Activated CD4-positive, alpha-beta T cell treated with anti-CD3 and anti-CD28 coated beads, Interleukin-2, amount 10 ng/mL, durations not matched to agents 24 days and 14 days (primary cell): ENCODE data around the gene PTPRN2. TPM values are rescaled to one million over a fixed set of nuclear protein-coding genes. Genes with fewer than 3 reads are reported as not detected.

Experiments used
- DNase-seq: peaks from one replicate; pipeline ENCODE4 v3.0.0; 2022
- H3K27ac Mint-ChIP-seq: one replicate; pipeline ENCODE4 v1.8.0; 2022; ENCODE audit warnings: mild to moderate bottlenecking, mixed read lengths
- H3K27me3 Mint-ChIP-seq: one replicate; pipeline ENCODE4 v1.8.0; 2022; ENCODE audit warnings: mixed read lengths
- H3K36me3 Mint-ChIP-seq: one replicate; pipeline ENCODE4 v1.8.0; 2022; ENCODE audit warnings: low read depth, mild to moderate bottlenecking, mixed read lengths
- H3K4me1 Mint-ChIP-seq: one replicate; pipeline ENCODE4 v1.8.0; 2021; ENCODE audit warnings: mixed read lengths
- H3K4me3 Mint-ChIP-seq: one replicate; pipeline ENCODE4 v1.8.0; 2022; ENCODE audit warnings: mild to moderate bottlenecking, moderate library complexity, mixed read lengths
- H3K9me3 Mint-ChIP-seq: one replicate; pipeline ENCODE4 v1.8.0; 2021; ENCODE audit warnings: mixed read lengths
- intact Hi-C: fragments of 100-400 bp; cut with micrococcal nuclease; formaldehyde crosslinking; loops from one replicate; pipeline ENCODE4 v1.15.1; 2023
- total RNA-seq: library from RNA; stranded (reverse); gene quantifications from 2 replicates; pipeline ENCODE4 v1.2.3, GENCODE V29; 2022

PTPRN2 gene
- total RNA-seq, 1 donor from 2014 or later, result 0.33 TPM

GRCh38 chr7:157540606-157541294 is 1046.9 kb downstream of the PTPRN2 start:
- no peak for DNase-seq
- Mint-ChIP-seq H3K36me3 (peaks cover 5% of the 10 kb centered on the region), H3K27ac (no peak overlapping the region), H3K9me3 (peaks cover 15% of the 10 kb centered on the region), H3K4me3 (no peak overlapping the region), H3K4me1 (peaks cover 6% of the 10 kb centered on the region), H3K27me3 (peaks cover 5% of the 10 kb centered on the region)
- intact Hi-C loops, result no loop called here

- Mint-ChIP-seq H3K4me3 (no peak overlapping the region), H3K9me3 (peaks cover 13% of the 10 kb centered on the region), H3K27ac (no peak overlapping the region), H3K27me3 (peaks cover 5% of the 10 kb centered on the region), H3K36me3 (peaks cover 5% of the 10 kb centered on the region), H3K4me1 (peaks cover 6% of the 10 kb centered on the region)
- intact Hi-C loops, result no loop called here
- no peak for DNase-seq
These were observed 1047.6 kb downstream of the PTPRN2 start for GRCh38 chr7:157540020-157540419.

GRCh38 chr7:157539521-157539920 is 1048.1 kb downstream of the PTPRN2 start:
- Mint-ChIP-seq H3K4me3 (no peak overlapping the region), H3K27me3 (peaks cover 7% of the 10 kb centered on the region), H3K4me1 (peaks cover 4% of the 10 kb centered on the region), H3K9me3 (peaks cover 8% of the 10 kb centered on the region), H3K36me3 (peaks cover 3% of the 10 kb centered on the region), H3K27ac (no peak overlapping the region)
- intact Hi-C loops, result loop anchor here (5.0 kb wide), 1 partner anchor 107 kb away; no protein-coding TSS in a partner anchor
- no peak for DNase-seq

GRCh38 chr7:157538735-157539134 is 1048.9 kb downstream of the PTPRN2 start:
- Mint-ChIP-seq H3K4me3 (no peak overlapping the region), H3K27me3 (peaks cover 11% of the 10 kb centered on the region), H3K9me3 (peaks cover 1% of the 10 kb centered on the region), H3K27ac (no peak overlapping the region), H3K36me3 (peaks cover 1% of the 10 kb centered on the region), H3K4me1 (peaks cover under 1% of the 10 kb centered on the region)
- no peak for DNase-seq
- intact Hi-C loops, result loop anchor here (5.0 kb wide), 1 partner anchor 106 kb away; no protein-coding TSS in a partner anchor

GRCh38 chr7:157538321-157538720 is 1049.3 kb downstream of the PTPRN2 start:
- Mint-ChIP-seq H3K4me1 (no peaks in the 10 kb centered on the region), H3K4me3 (no peak overlapping the region)

GRCh38 chr7:157537056-157537455 is 1050.6 kb downstream of the PTPRN2 start:
- H3K4me1 Mint-ChIP-seq, result no peaks in the 10 kb centered on the region
- intact Hi-C loops, result loop anchor here (1.0 to 5.0 kb wide), 2 partner anchors 31 to 105 kb away; no protein-coding TSS in a partner anchor

More at GRCh38 chr7:157538321-157538720, 1049.3 kb downstream of the PTPRN2 start:
- no peak for DNase-seq
- Mint-ChIP-seq H3K9me3 (peaks cover 4% of the 10 kb centered on the region), H3K27ac (no peak overlapping the region), H3K36me3 (no peaks in the 10 kb centered on the region), H3K27me3 (peaks cover 11% of the 10 kb centered on the region)
- intact Hi-C loops, result loop anchor here (5.0 kb wide), 1 partner anchor 106 kb away; no protein-coding TSS in a partner anchor

GRCh38 chr7:157532068-157532467 is 1055.6 kb downstream of the PTPRN2 start:
- peaks cover 20% of the 10 kb centered on the region for H3K27me3 Mint-ChIP-seq
- H3K4me1 Mint-ChIP-seq, result peaks cover 2% of the 10 kb centered on the region
- H3K9me3 Mint-ChIP-seq, result peaks cover 18% of the 10 kb centered on the region
- intact Hi-C loops, result no loop called here
- no peak for DNase-seq
- H3K36me3 Mint-ChIP-seq, result no peaks in the 10 kb centered on the region
- no peak overlapping the region for H3K27ac Mint-ChIP-seq
- H3K4me3 Mint-ChIP-seq, result no peak overlapping the region

More at GRCh38 chr7:157537056-157537455, 1050.6 kb downstream of the PTPRN2 start:
- Mint-ChIP-seq H3K27ac (no peak overlapping the region), H3K36me3 (no peaks in the 10 kb centered on the region), H3K27me3 (peaks cover 17% of the 10 kb centered on the region), H3K9me3 (peaks cover 14% of the 10 kb centered on the region), H3K4me3 (no peak overlapping the region)
- no peak for DNase-seq

- DNase-seq, result no peak
These were observed 1057.7 kb downstream of the PTPRN2 start for GRCh38 chr7:157529768-157530560.

GRCh38 chr7:157528785-157529341 is 1058.8 kb downstream of the PTPRN2 start:
- intact Hi-C loops, result no loop called here
- Mint-ChIP-seq H3K36me3 (no peaks in the 10 kb centered on the region), H3K27ac (no peak overlapping the region), H3K27me3 (peaks cover 23% of the 10 kb centered on the region), H3K4me3 (no peak overlapping the region), H3K9me3 (peaks cover 18% of the 10 kb centered on the region), H3K4me1 (peaks cover 2% of the 10 kb centered on the region)
- no peak for DNase-seq

More at GRCh38 chr7:157529768-157530560, 1057.7 kb downstream of the PTPRN2 start:
- no peaks in the 10 kb centered on the region for H3K36me3 Mint-ChIP-seq
- peaks cover 2% of the 10 kb centered on the region for H3K4me1 Mint-ChIP-seq
- H3K27ac Mint-ChIP-seq, result no peak overlapping the region
- peaks cover 23% of the 10 kb centered on the region for H3K27me3 Mint-ChIP-seq
- no peak overlapping the region for H3K4me3 Mint-ChIP-seq
- intact Hi-C loops, result no loop called here
- peaks cover 18% of the 10 kb centered on the region for H3K9me3 Mint-ChIP-seq

- no peaks in the 10 kb centered on the region for H3K36me3 Mint-ChIP-seq
- H3K27me3 Mint-ChIP-seq, result peaks cover 21% of the 10 kb centered on the region
- intact Hi-C loops, result no loop called here
- H3K4me3 Mint-ChIP-seq, result no peak overlapping the region
- H3K9me3 Mint-ChIP-seq, result peaks cover 11% of the 10 kb centered on the region
- peaks cover 2% of the 10 kb centered on the region for H3K4me1 Mint-ChIP-seq
- no peak for DNase-seq
- H3K27ac Mint-ChIP-seq, result no peak overlapping the region
These were observed 1059.9 kb downstream of the PTPRN2 start for GRCh38 chr7:157527686-157528085.

GRCh38 chr7:157526913-157527634 is 1060.5 kb downstream of the PTPRN2 start:
- no peak for DNase-seq
- H3K4me1 Mint-ChIP-seq, result peaks cover 2% of the 10 kb centered on the region
- H3K4me3 Mint-ChIP-seq, result no peak overlapping the region
- H3K27me3 Mint-ChIP-seq, result peaks cover 19% of the 10 kb centered on the region
- peaks cover 5% of the 10 kb centered on the region for H3K9me3 Mint-ChIP-seq
- no peak overlapping the region for H3K27ac Mint-ChIP-seq
- intact Hi-C loops, result no loop called here
- H3K36me3 Mint-ChIP-seq, result no peaks in the 10 kb centered on the region

GRCh38 chr7:157526005-157526912 is 1061.4 kb downstream of the PTPRN2 start:
- H3K4me3 Mint-ChIP-seq, result no peak overlapping the region
- no peak for DNase-seq
- no peak overlapping the region for H3K27ac Mint-ChIP-seq
- intact Hi-C loops, result no loop called here
- H3K36me3 Mint-ChIP-seq, result no peaks in the 10 kb centered on the region
- H3K9me3 Mint-ChIP-seq, result no peaks in the 10 kb centered on the region
- peaks cover 16% of the 10 kb centered on the region for H3K27me3 Mint-ChIP-seq
- peaks cover 2% of the 10 kb centered on the region for H3K4me1 Mint-ChIP-seq
